Left lung (tissue), 10 donors: ENCODE measurements around the gene HSPBP1. TPM values are rescaled to one million over a fixed set of nuclear protein-coding genes. Genes with fewer than 3 reads are reported as not detected.

ENCODE experiments used
- ATAC-seq: fragments of 200-7000 bp; cut with Tn5 transposase; one replicate; pipeline ENCODE4 v1.9.1; 2020; ENCODE audit warnings: moderate library complexity
- DNase-seq, 4 donors: peaks; one replicate each; pipeline ENCODE4 v3.0.0-alpha.2; 2013 to 2020
- H3K27ac ChIP-seq, 2 donors: fragments of 200-600 bp; sonication (generic) in 1 of 2; one replicate each; pipeline versions ENCODE4 v1.5.0 to v1.8.0; 2020 to 2021
- H3K27me3 ChIP-seq, 2 donors: fragments of 200-600 bp; sonication (generic) in 1 of 2; one replicate each; pipeline versions ENCODE4 v1.5.0 to v1.8.0; 2020 to 2021
- H3K36me3 ChIP-seq, 2 donors: fragments of 200-600 bp; sonication (generic) in 1 of 2; one replicate each; pipeline versions ENCODE4 v1.5.0 to v1.8.0; 2020 to 2021
- H3K4me1 ChIP-seq, 2 donors: fragments of 200-600 bp; one replicate each; pipeline ENCODE4 v1.8.0; 2021
- H3K4me3 ChIP-seq, 2 donors: fragments of 200-600 bp; sonication (generic) in 1 of 2; one replicate each; pipeline versions ENCODE4 v1.5.0 to v1.8.0; 2020 to 2021; ENCODE audit warnings: mild to moderate bottlenecking in 1 of 2
- H3K9me3 ChIP-seq, 2 donors: fragments of 200-600 bp; sonication (generic) in 1 of 2; one replicate each; pipeline versions ENCODE4 v1.5.0 to v1.8.0; 2020 to 2021
- intact Hi-C, 2 donors: fragments of 100-400 bp; cut with DNase I; formaldehyde crosslinking; loops; one replicate each; pipeline versions ENCODE4 v1.11.2 to v1.14.2; 2022
- polyA plus RNA-seq, 6 donors: library from polyadenylated mRNA; unstranded; fragments of 120-200 nt; gene quantifications; one replicate each; pipeline ENCODE4 v1.2.1, GENCODE V29; 2013; ENCODE audit not compliant: insufficient read length in 6 of 6
- total RNA-seq, 2 donors: library from RNA; stranded (reverse); fragmentation: NEBNext Ultra II Directional; extraction: Animal tissue kit (Norgen Biotek cat#: 25700); gene quantifications; one replicate each; pipeline ENCODE4 v1.2.1, GENCODE V29; 2021
- TF ChIP-seq, protein P1 (sequence below), 2 donors: fragments of 200-600 bp; sonication (generic) in 1 of 2; IDR thresholded peaks; one replicate each; pipeline versions ENCODE4 v1.5.0 to v1.8.0; 2021; ENCODE audit warnings: antibody characterized with exemption in 2 of 2
- donor health status: DM: no; HTN: yes; CAD: no.
- donor health status: DM: no; HTN: no; CAD: no.

Gene HSPBP1
- total and polyA plus RNA-seq, 8 donors = 23.7 to 38.4 (median 29.7) TPM

DNA sequence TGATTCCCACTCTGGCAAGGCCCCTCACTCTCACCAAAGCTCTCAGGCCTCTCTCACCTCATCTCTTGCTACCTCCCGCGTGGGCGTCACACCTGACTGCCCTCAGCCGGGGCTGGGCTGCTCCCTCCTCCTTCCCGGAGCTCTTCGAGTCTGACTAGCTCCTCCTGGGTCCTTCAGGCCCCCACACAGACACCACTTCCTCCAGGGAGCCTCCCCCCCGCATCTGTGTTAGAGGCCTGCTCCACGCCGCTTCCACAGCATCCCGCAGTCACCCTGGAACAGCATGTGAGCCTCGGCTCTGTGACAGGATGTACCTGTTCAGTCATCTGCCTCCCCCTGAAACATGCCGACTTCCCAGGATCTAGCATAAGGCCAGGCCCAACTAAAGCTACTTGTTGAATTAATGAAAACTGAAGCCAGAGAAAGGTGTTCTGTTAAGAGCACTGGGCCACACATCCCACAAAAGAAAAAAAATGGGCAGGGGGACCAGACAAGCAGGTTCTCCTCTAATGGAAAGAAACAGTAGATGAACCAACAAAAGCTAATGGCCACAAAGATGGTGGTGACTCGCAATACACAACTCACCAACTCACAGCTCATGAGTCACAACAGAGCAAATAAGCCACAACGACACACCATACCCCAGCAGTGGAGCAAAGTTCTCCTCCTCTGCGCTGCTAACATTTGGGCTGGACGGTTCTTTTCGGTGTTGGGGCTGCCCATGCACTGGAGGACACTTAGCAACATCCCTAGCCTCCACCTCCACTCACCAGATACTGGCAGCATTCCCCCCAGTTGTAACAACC, 24.1 kb downstream of the HSPBP1 start:
- DNase-seq (peak in 1 of 4 donors; percentile 77), ATAC-seq (no peak)
- no peaks in the 10 kb centered on the region for H3K9me3 ChIP-seq
- H3K27ac ChIP-seq = peak overlapping the region; percentile 73 to 96
- peaks cover 0 to 5% of the 10 kb centered on the region in 2 donors for H3K36me3 ChIP-seq
- H3K27me3 ChIP-seq = no peaks in the 10 kb centered on the region
- H3K4me3 ChIP-seq = peak overlapping the region in 1 of 2 donors; percentile 44
- TF ChIP-seq, protein P1, sequence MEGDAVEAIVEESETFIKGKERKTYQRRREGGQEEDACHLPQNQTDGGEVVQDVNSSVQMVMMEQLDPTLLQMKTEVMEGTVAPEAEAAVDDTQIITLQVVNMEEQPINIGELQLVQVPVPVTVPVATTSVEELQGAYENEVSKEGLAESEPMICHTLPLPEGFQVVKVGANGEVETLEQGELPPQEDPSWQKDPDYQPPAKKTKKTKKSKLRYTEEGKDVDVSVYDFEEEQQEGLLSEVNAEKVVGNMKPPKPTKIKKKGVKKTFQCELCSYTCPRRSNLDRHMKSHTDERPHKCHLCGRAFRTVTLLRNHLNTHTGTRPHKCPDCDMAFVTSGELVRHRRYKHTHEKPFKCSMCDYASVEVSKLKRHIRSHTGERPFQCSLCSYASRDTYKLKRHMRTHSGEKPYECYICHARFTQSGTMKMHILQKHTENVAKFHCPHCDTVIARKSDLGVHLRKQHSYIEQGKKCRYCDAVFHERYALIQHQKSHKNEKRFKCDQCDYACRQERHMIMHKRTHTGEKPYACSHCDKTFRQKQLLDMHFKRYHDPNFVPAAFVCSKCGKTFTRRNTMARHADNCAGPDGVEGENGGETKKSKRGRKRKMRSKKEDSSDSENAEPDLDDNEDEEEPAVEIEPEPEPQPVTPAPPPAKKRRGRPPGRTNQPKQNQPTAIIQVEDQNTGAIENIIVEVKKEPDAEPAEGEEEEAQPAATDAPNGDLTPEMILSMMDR (IDR thresholded peaks at IDR 0.05) = no peak
- intact Hi-C loops = no loop called here
- H3K4me1 ChIP-seq = peaks cover 26 to 78% of the 10 kb centered on the region in 2 donors

DNA sequence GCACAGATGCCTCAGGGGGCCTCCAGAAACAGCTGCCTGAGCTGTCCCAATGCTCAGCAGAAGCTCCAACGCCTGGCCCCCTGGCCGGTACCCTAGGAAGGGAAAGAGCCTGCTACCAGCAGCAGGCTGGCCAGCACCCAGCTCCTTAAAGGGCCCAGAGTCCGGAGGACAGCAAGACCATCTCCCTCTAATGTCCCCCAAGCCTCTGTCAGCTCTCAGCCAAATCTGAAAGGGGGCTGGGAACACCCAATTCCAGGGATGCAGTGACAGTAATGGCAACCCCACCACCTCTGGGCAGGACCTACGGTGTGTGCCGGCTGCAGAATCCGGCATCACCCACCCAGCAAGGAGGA, 25.3 kb downstream of the HSPBP1 start:
- TF ChIP-seq, protein P1 (IDR thresholded peaks at IDR 0.05) = no peak
- peaks cover 0 to 11% of the 10 kb centered on the region in 2 donors for H3K36me3 ChIP-seq
- H3K27me3 ChIP-seq = no peaks in the 10 kb centered on the region
- no peak for DNase-seq
- peaks cover 22 to 83% of the 10 kb centered on the region in 2 donors for H3K4me1 ChIP-seq
- no peaks in the 10 kb centered on the region for H3K9me3 ChIP-seq
- peak overlapping the region; percentile 73 to 96 for H3K27ac ChIP-seq
- intact Hi-C loops = no loop called here
- H3K4me3 ChIP-seq = peak overlapping the region in 1 of 2 donors; percentile 44
- ATAC-seq = no peak

DNA sequence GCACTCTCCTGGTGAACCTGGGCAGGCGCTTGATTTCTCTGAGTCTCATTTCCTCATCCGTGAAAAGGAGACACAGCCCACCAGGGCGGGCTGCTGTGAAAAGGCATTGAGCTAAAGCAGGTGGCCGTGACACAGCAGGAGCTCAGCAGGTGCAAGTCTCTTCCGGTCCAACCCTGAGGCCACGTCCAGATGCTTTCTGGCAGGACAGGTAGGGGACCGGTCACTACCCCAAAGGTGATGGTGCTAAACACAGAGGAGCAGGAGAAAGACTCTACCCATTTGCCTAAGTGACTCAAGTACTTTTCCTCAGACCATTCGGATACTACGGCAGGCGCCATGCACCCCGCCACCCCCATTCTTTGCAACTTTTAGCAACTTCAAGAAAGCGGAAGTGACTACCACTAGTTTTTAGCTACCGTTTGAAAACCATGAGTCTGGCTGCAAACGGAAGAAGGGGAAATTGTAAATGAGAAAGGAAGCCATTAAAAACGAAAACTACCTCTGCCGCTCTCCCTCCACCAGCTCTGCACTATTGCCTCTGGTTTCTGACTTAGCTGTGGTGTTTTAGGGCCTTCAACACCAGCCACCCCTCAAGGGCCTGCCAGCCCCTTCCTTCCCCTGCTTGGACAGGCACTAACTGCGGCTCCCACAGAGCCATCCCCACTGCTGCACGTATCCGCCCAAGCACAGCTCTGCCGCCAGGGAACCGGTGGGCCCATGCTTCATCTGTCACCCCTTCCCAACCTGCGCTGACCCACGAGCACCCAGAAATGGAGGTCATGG, 25.9 kb downstream of the HSPBP1 start:
- Histone ChIP-seq H3K9me3 (no peaks in the 10 kb centered on the region), H3K36me3 (peaks cover 0 to 11% of the 10 kb centered on the region in 2 donors), H3K27ac (peak overlapping the region; percentile 73 to 96), H3K4me3 (peak overlapping the region in 1 of 2 donors; percentile 44), H3K27me3 (no peaks in the 10 kb centered on the region), H3K4me1 (peaks cover 21 to 87% of the 10 kb centered on the region in 2 donors)
- DNase-seq (peak in 1 of 4 donors; percentile 77), ATAC-seq (no peak)
- intact Hi-C loops = no loop called here
- TF ChIP-seq, protein P1 (IDR thresholded peaks at IDR 0.05) = no peak

DNA sequence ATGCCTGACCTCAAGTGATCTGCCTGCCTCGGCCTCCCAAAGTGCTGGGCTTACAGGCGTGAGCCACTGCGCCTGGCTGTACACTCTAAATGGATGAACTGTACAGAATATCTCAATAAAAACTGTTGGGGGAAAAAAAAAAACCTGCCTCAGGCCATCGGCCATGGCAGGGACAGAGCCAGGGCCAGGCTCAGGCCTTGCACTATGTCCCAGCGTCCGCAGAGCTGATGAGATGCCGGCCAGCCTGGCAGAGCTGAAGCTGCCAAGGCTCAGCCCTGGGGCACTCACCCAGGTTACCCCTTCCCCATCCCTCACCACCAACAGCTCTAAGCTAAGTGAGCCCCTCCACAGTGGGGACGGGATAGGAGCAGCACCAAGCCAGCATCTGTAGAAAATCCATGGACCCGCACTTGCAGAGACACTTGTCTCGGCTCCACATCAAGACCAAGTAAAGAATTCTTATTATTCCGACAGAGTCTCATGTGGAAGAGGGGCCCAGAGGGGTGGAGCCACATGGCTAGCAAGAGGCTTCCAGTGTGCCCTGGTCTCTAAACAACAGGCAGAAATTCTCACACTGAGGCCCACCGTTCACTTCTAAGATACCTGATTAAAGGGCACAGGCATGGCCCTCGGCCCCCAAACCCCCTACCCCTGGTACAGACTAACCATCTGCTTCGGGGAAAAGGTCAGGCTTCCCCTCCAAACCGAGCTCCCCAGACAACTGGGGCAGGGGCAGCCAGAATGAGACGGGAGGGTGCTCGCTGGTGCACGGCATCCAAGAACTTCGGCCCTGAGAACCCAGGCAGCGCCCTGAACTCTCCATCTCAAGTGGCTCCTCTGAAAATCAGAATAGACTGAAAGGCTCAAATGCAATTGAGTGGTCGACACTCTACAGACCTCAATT, 26.9 kb downstream of the HSPBP1 start:
- intact Hi-C loops = no loop called here
- Histone ChIP-seq H3K36me3 (peaks cover 0 to 11% of the 10 kb centered on the region in 2 donors), H3K27me3 (no peaks in the 10 kb centered on the region), H3K27ac (peak overlapping the region in 1 of 2 donors; percentile 96), H3K9me3 (no peaks in the 10 kb centered on the region), H3K4me3 (peak overlapping the region in 1 of 2 donors; percentile 44), H3K4me1 (peaks cover 21 to 98% of the 10 kb centered on the region in 2 donors)
- TF ChIP-seq, protein P1 (IDR thresholded peaks at IDR 0.05) = no peak
- ATAC-seq (no peak), DNase-seq (peak in 1 of 4 donors; percentile 40)
